ENCODE measurements around the gene S100A1.

DNA sequence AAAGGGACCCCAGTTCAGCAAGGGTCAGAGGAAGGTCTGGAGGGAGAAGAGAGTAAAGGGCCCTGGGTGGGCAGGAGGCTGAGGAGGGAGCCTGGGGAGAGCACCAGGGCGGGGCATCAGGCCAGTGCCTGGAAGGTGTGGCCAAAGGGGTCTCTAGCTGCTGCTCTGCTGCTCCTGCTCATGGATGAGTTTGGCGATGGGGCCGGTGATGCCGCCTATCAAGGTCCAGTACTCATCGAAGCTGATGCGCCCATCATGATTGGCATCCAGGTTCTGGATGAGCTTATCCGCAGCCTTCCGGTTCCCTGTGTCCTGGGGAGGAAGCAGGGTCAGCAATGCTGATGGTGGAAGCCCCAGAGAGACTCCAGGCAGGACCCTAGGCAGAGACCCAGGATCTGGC lies 20.9 kb upstream of the S100A1 start:
- TF ChIP-seq POLR2AphosphoS5 (IDR thresholded peaks at IDR 0.05; ENCODE audit: low read depth, low read length) (no peak), POLR2A (IDR thresholded peaks at IDR 0.05; ENCODE audit: low read depth, low read length) (no peak), SPI1 (IDR thresholded peaks at IDR 0.05; ENCODE audit: low read depth, low read length) (no peak), TAF1 (IDR thresholded peaks at IDR 0.05; ENCODE audit: low read depth, low read length) (no peak), POU2F2 (IDR thresholded peaks at IDR 0.05; ENCODE audit: low read depth, low read length) (no peak), PAX5 (IDR thresholded peaks at IDR 0.05; ENCODE audit: insufficient read depth, low read length, severe bottlenecking) (no peak)
